PC-3 (cell line): ENCODE measurements around the gene TMEM273. TPM values are rescaled to one million over a fixed set of nuclear protein-coding genes. Genes with fewer than 3 reads are reported as not detected.

Experiments
- ATAC-seq: fragments of 200-7000 bp; cut with Tn5 transposase; 2 replicates; pipeline ENCODE4 v1.9.1; 2020; ENCODE audit warnings: mild to moderate bottlenecking, moderate library complexity
- BruUV-seq: library from RNA; stranded (reverse); fragments of 400-500 nt; replicated peaks from 2 replicates; lab custom pipeline; 2021; lab: Mats Ljungman, UMichigan
- CTCF ChIA-PET: fragments of 300-600 bp; sonication (Branson Sonifier 250); formaldehyde crosslinking; loops from one replicate; lab custom pipeline; 2022; ENCODE audit warnings: antibody characterized with exemption; lab: Charles Lee
- POLR2A ChIA-PET: fragments of 300-600 bp; sonication (Branson Sonifier 250); formaldehyde crosslinking; loops from one replicate; lab custom pipeline; 2022; ENCODE audit warnings: antibody characterized with exemption; ENCODE audit not compliant: unreplicated experiment; lab: Charles Lee
- DNase-seq: peaks from one replicate; pipeline ENCODE4 v3.0.0-alpha.2; 2015
- H2AFZ ChIP-seq: fragments of 300-600 bp; sonication (generic); 2 replicates; pipeline ENCODE4 v1.6.0; 2016; ENCODE audit warnings: antibody characterized with exemption, low read length
- H3F3A ChIP-seq: fragments of 300-600 bp; sonication (generic); one replicate; pipeline ENCODE4 v1.6.0; 2017; ENCODE audit warnings: antibody characterized with exemption, low read length, control low read depth, mild to moderate bottlenecking; ENCODE audit not compliant: unreplicated experiment
- H3K27ac ChIP-seq: fragments of 300-600 bp; sonication (generic); 2 replicates; pipeline ENCODE4 v1.5.1; 2016; ENCODE audit warnings: mild to moderate bottlenecking, low read length
- H3K27me3 ChIP-seq: fragments of 300-600 bp; sonication (generic); 2 replicates; pipeline ENCODE4 v1.6.1; 2016; ENCODE audit warnings: low read length, mixed read lengths
- H3K36me3 ChIP-seq: fragments of 300-600 bp; sonication (generic); 2 replicates; pipeline ENCODE4 v1.6.1; 2016; ENCODE audit warnings: low read depth, mixed run types, low read length, mixed read lengths
- H3K4me1 ChIP-seq: fragments of 300-600 bp; sonication (generic); 2 replicates; pipeline ENCODE4 v1.5.1; 2016; ENCODE audit warnings: low read length; ENCODE audit not compliant: insufficient read depth
- H3K4me2 ChIP-seq: fragments of 300-600 bp; sonication (generic); 2 replicates; pipeline ENCODE4 v1.6.0; 2016; ENCODE audit warnings: low read length
- H3K4me3 ChIP-seq: fragments of 300-600 bp; sonication (generic); 2 replicates; pipeline ENCODE4 v1.5.1; 2016; ENCODE audit warnings: mild to moderate bottlenecking, low read length, mixed read lengths
- H3K79me2 ChIP-seq: fragments of 300-600 bp; sonication (generic); 2 replicates; pipeline ENCODE4 v1.6.1; 2017; ENCODE audit warnings: low read length, mixed read lengths
- H3K9ac ChIP-seq: fragments of 300-600 bp; sonication (generic); 2 replicates; pipeline ENCODE4 v1.6.0; 2016; ENCODE audit warnings: mild to moderate bottlenecking, low read length
- H3K9me2 ChIP-seq: fragments of 300-600 bp; sonication (generic); replicated peaks from 2 replicates; pipeline ENCODE4 v1.6.1; 2016; ENCODE audit warnings: mixed run types, low read length, mixed read lengths
- H3K9me3 ChIP-seq: fragments of 300-600 bp; sonication (generic); 2 replicates; pipeline ENCODE4 v1.6.1; 2016; ENCODE audit warnings: low read length, mixed read lengths
- H4K20me1 ChIP-seq: fragments of 300-600 bp; sonication (generic); 2 replicates; pipeline ENCODE4 v1.6.1; 2016; ENCODE audit warnings: low read length, mixed read lengths
- EZH2 ChIP-seq: fragments of 300-600 bp; sonication (generic); IDR thresholded peaks from one replicate; pipeline ENCODE4 v1.6.1; 2017; ENCODE audit warnings: antibody characterized with exemption, mild to moderate bottlenecking, low read length; ENCODE audit not compliant: unreplicated experiment
- EZH2phosphoT487 ChIP-seq: fragments of 300-600 bp; sonication (generic); IDR thresholded peaks from 2 replicates; pipeline ENCODE4 v1.6.1; 2018; ENCODE audit warnings: mild to moderate bottlenecking, antibody characterized with exemption, low read length, borderline replicate concordance
- intact Hi-C: fragments of 100-400 bp; cut with micrococcal nuclease; formaldehyde crosslinking; loops from 2 replicates; pipeline ENCODE4 v1.9.0; 2023
- total RNA-seq: library from RNA; depleted of rRNA; stranded (reverse); fragments of >200 nt; gene quantifications from 2 replicates; pipeline ENCODE4 v1.2.3, GENCODE V29; 2014
- TF ChIP-seq, protein P1 (sequence below): fragments of 300-600 bp; sonication (generic); conservative IDR thresholded peaks from 2 replicates; pipeline ENCODE4 v1.5.1; 2017; ENCODE audit warnings: antibody characterized with exemption, low read depth, mild to moderate bottlenecking, low read length

Gene TMEM273
- total RNA-seq, 1 experiment from 2014 or later, result not detected

DNA sequence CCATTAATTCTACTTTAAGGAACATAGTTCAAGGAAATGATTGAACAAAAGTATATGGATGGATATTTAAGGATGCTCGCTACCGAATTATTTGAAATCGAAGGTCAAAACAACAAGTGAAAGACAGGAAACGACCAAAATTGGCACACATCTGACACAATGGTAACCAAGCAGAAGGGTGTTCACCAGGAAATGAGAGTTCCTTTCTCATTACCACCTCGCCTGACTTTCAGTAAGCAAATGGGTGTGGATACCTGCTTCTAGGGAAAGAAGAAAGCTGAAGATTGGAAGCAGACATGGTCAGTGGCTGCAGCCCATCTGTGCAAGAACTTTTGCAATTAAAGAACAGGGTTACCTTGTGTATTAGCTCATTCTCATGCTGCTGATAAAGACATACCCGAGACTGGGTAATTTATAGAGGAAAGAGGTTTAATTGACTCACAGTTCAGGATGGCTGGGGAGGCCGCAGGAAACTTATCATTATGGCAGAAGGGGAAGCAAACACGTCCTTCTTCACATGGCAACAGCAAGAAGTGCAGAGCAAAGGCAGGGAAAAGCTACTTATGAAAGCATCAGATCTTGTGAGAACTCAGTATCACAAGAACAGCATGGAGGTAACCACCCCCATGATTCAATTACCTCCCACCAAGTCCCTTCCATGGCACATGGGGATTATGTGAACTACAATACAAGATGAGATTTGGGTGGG lies 6.2 kb upstream of the TMEM273 start:
- CTCF ChIA-PET, result no interaction called here

DNA sequence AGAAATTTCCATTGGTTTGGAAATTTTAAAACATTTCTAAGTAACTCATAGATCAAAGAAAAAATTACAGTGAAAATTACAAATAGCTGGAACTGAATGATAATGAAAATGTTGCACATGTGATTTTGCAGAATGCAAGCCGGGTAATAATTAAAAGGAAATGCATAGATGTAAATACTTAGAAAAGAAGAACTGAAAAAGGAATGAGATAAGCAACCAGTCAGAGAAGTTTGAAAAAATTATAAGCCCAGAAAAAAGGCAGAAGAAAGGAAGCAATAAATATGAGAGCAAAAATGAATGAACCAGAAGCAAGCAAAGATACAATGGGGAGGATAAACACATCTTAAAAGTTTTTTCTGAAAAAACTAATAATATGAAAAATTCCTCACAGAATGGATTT lies 3.2 kb upstream of the TMEM273 start:
- TF ChIP-seq EZH2 (no peak), EZH2phosphoT487 (no peak)
- TF ChIP-seq, protein P1, sequence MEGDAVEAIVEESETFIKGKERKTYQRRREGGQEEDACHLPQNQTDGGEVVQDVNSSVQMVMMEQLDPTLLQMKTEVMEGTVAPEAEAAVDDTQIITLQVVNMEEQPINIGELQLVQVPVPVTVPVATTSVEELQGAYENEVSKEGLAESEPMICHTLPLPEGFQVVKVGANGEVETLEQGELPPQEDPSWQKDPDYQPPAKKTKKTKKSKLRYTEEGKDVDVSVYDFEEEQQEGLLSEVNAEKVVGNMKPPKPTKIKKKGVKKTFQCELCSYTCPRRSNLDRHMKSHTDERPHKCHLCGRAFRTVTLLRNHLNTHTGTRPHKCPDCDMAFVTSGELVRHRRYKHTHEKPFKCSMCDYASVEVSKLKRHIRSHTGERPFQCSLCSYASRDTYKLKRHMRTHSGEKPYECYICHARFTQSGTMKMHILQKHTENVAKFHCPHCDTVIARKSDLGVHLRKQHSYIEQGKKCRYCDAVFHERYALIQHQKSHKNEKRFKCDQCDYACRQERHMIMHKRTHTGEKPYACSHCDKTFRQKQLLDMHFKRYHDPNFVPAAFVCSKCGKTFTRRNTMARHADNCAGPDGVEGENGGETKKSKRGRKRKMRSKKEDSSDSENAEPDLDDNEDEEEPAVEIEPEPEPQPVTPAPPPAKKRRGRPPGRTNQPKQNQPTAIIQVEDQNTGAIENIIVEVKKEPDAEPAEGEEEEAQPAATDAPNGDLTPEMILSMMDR, result no peak
- H2AFZ ChIP-seq, result no peak overlapping the region
- no peaks in the 10 kb centered on the region for H3F3A ChIP-seq
- H3K4me3 ChIP-seq, result no peak overlapping the region
- peaks cover 68% of the 10 kb centered on the region for H3K27me3 ChIP-seq
- H3K9me3 ChIP-seq, result no peaks in the 10 kb centered on the region
- H3K79me2 ChIP-seq, result no peaks in the 10 kb centered on the region
- ATAC-seq, result no peak
- no peaks in the 10 kb centered on the region for H4K20me1 ChIP-seq
- no peak overlapping the region for H3K27ac ChIP-seq
- no peak overlapping the region for H3K4me2 ChIP-seq
- H3K9me2 ChIP-seq, result no peaks in the 10 kb centered on the region
- H3K9ac ChIP-seq, result no peak overlapping the region
- DNase-seq, result no peak
- POLR2A ChIA-PET, result no interaction called here
- BruUV-seq, result no TSS peak
- H3K36me3 ChIP-seq, result no peaks in the 10 kb centered on the region
- peaks cover 10% of the 10 kb centered on the region for H3K4me1 ChIP-seq
- intact Hi-C loops, result no loop called here
- CTCF ChIA-PET, result no interaction called here

More for the DNA sequence above, 6.2 kb upstream of the TMEM273 start:
- H3K27me3 ChIP-seq, result peaks cover 65% of the 10 kb centered on the region
- no peak overlapping the region for H3K4me3 ChIP-seq
- no peak overlapping the region for H2AFZ ChIP-seq
- no peak overlapping the region for H3K27ac ChIP-seq
- no peak for ATAC-seq
- BruUV-seq, result no TSS peak
- peaks cover 9% of the 10 kb centered on the region for H3K4me1 ChIP-seq
- H3K9ac ChIP-seq, result no peak overlapping the region
- DNase-seq, result no peak
- H3K9me3 ChIP-seq, result no peaks in the 10 kb centered on the region
- no peaks in the 10 kb centered on the region for H4K20me1 ChIP-seq
- H3F3A ChIP-seq, result no peaks in the 10 kb centered on the region
- no peaks in the 10 kb centered on the region for H3K79me2 ChIP-seq
- POLR2A ChIA-PET, result no interaction called here
- TF ChIP-seq EZH2, result no peak
- TF ChIP-seq EZH2phosphoT487, result no peak
- TF ChIP-seq, protein P1, result no peak
- intact Hi-C loops, result no loop called here
- no peaks in the 10 kb centered on the region for H3K36me3 ChIP-seq
- H3K4me2 ChIP-seq, result no peak overlapping the region
- no peaks in the 10 kb centered on the region for H3K9me2 ChIP-seq

DNA sequence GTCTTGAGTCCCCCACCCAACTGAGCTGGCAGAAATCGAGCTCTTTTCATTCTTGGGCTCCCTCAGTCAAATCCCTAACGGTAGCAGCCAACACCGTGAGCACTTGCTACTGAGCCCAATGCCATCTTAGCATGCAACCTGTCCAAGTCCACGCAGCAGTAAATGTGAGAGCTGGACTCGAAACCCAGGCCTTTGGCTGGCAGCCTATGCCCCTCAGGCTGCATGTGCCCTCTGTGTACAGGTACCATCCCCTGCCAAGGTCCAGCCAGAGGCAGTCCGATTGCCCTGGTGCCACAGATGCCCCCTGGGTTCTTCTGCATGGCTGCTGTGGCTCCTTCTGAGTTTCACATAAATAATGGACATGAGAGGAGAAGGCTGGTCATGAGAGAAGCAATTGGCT lies 1.2 kb upstream of the TMEM273 start:
- no TSS peak for BruUV-seq
- DNase-seq (no peak), ATAC-seq (no peak)
- H3K9me2 ChIP-seq, result no peaks in the 10 kb centered on the region
- H3K9ac ChIP-seq, result no peak overlapping the region
- no peaks in the 10 kb centered on the region for H4K20me1 ChIP-seq
- no peaks in the 10 kb centered on the region for H3K79me2 ChIP-seq
- no peaks in the 10 kb centered on the region for H3K9me3 ChIP-seq
- TF ChIP-seq EZH2phosphoT487 (no peak), EZH2 (no peak)
- TF ChIP-seq, protein P1, result no peak
- no peak overlapping the region for H2AFZ ChIP-seq
- no peaks in the 10 kb centered on the region for H3F3A ChIP-seq
- intact Hi-C loops, result no loop called here
- peaks cover 10% of the 10 kb centered on the region for H3K4me1 ChIP-seq
- no peaks in the 10 kb centered on the region for H3K36me3 ChIP-seq
- H3K27me3 ChIP-seq, result peaks cover 72% of the 10 kb centered on the region
- POLR2A ChIA-PET, result no interaction called here
- H3K4me2 ChIP-seq, result no peak overlapping the region
- CTCF ChIA-PET, result no interaction called here
- H3K27ac ChIP-seq, result no peak overlapping the region
- no peak overlapping the region for H3K4me3 ChIP-seq
